Measurements from ENCODE around the gene PAPPA.

- TF ChIP-seq MYC (IDR thresholded peaks at IDR 0.05; ENCODE audit: low read depth, low read length) (no peak), CTCF (IDR thresholded peaks at IDR 0.05; ENCODE audit: low read depth, low read length) (no peak), MAX (IDR thresholded peaks at IDR 0.05; ENCODE audit: low read depth, low read length) (no peak)
Observed at GRCh38 chr9:116442528-116442927, 288.9 kb downstream of the PAPPA start.
